Measurements from ENCODE around the gene DYNC1H1.

Gene DYNC1H1

GRCh38 chr14:101962503-101962874 is 1.9 kb upstream of the DYNC1H1 start:
- H3K4me1 ChIP-seq (ENCODE audit: control insufficient read depth in 5 of 5, insufficient read depth in 5 of 5, low read length in 5 of 5) = peaks cover 4 to 36% (median 26%) of the 10 kb centered on the region in 5 donors
- peak overlapping the region in 1 of 5 donors; percentile 16 for H3K9ac ChIP-seq (ENCODE audit: low read length in 5 of 5)
- H3K4me3 ChIP-seq (ENCODE audit: low read depth in 1 of 5, low read length in 5 of 5) = no peak overlapping the region
- H3K9me3 ChIP-seq (ENCODE audit: control insufficient read depth in 5 of 5, low read length in 5 of 5) = no peaks in the 10 kb centered on the region
- H3K36me3 ChIP-seq (ENCODE audit: control insufficient read depth in 5 of 5, insufficient read depth in 5 of 5, low read length in 5 of 5) = no peaks in the 10 kb centered on the region
- H3K27ac ChIP-seq (ENCODE audit: low read depth, low read length) = peak overlapping the region; percentile 7
- H3K27me3 ChIP-seq (ENCODE audit: control insufficient read depth in 5 of 5, insufficient read depth in 4 of 5, low read length in 5 of 5) = no peaks in the 10 kb centered on the region

GRCh38 chr14:101963052-101963451 is 1.3 kb upstream of the DYNC1H1 start:
- no peak overlapping the region for H3K4me3 ChIP-seq (ENCODE audit: low read depth in 1 of 5, low read length in 5 of 5)
- H3K27me3 ChIP-seq (ENCODE audit: control insufficient read depth in 5 of 5, insufficient read depth in 4 of 5, low read length in 5 of 5) = no peaks in the 10 kb centered on the region
- H3K9me3 ChIP-seq (ENCODE audit: control insufficient read depth in 5 of 5, low read length in 5 of 5) = no peaks in the 10 kb centered on the region
- peak overlapping the region; percentile 7 for H3K27ac ChIP-seq (ENCODE audit: low read depth, low read length)
- no peak overlapping the region for H3K9ac ChIP-seq (ENCODE audit: low read length in 5 of 5)
- H3K4me1 ChIP-seq (ENCODE audit: control insufficient read depth in 5 of 5, insufficient read depth in 5 of 5, low read length in 5 of 5) = peaks cover 4 to 39% (median 31%) of the 10 kb centered on the region in 5 donors
- no peaks in the 10 kb centered on the region for H3K36me3 ChIP-seq (ENCODE audit: control insufficient read depth in 5 of 5, insufficient read depth in 5 of 5, low read length in 5 of 5)

- peak overlapping the region; percentile 62 for H3K27ac ChIP-seq (ENCODE audit: low read depth, low read length)
- peaks cover 4 to 39% (median 34%) of the 10 kb centered on the region in 5 donors for H3K4me1 ChIP-seq (ENCODE audit: control insufficient read depth in 5 of 5, insufficient read depth in 5 of 5, low read length in 5 of 5)
- H3K4me3 ChIP-seq (ENCODE audit: low read depth in 1 of 5, low read length in 5 of 5) = peak overlapping the region in 4 of 5 donors; percentile 3 to 49 (median 20)
- H3K9me3 ChIP-seq (ENCODE audit: control insufficient read depth in 5 of 5, low read length in 5 of 5) = no peaks in the 10 kb centered on the region
- peaks cover 0 to 4% (median 0%) of the 10 kb centered on the region in 5 donors for H3K36me3 ChIP-seq (ENCODE audit: control insufficient read depth in 5 of 5, insufficient read depth in 5 of 5, low read length in 5 of 5)
- H3K9ac ChIP-seq (ENCODE audit: low read length in 5 of 5) = peak overlapping the region in 2 of 5 donors; percentile 10 to 60
- H3K27me3 ChIP-seq (ENCODE audit: control insufficient read depth in 5 of 5, insufficient read depth in 4 of 5, low read length in 5 of 5) = no peaks in the 10 kb centered on the region
Measured at GRCh38 chr14:101963656-101964296, 597 bp upstream of the DYNC1H1 start.

- H3K4me1 ChIP-seq (ENCODE audit: control insufficient read depth in 5 of 5, insufficient read depth in 5 of 5, low read length in 5 of 5) = peaks cover 4 to 46% (median 34%) of the 10 kb centered on the region in 5 donors
- H3K4me3 ChIP-seq (ENCODE audit: low read depth in 1 of 5, low read length in 5 of 5) = peak overlapping the region; percentile 76 to 100 (median 100)
- H3K9ac ChIP-seq (ENCODE audit: low read length in 5 of 5) = peak overlapping the region; percentile 73 to 97 (median 92)
- H3K36me3 ChIP-seq (ENCODE audit: control insufficient read depth in 5 of 5, insufficient read depth in 5 of 5, low read length in 5 of 5) = peaks cover 0 to 9% (median 5%) of the 10 kb centered on the region in 5 donors
- no peaks in the 10 kb centered on the region for H3K27me3 ChIP-seq (ENCODE audit: control insufficient read depth in 5 of 5, insufficient read depth in 4 of 5, low read length in 5 of 5)
- H3K9me3 ChIP-seq (ENCODE audit: control insufficient read depth in 5 of 5, low read length in 5 of 5) = no peaks in the 10 kb centered on the region
- H3K27ac ChIP-seq (ENCODE audit: low read depth, low read length) = peak overlapping the region; percentile 93
Measured at GRCh38 chr14:101965181-101965544, 790 bp downstream of the DYNC1H1 start.

GRCh38 chr14:101965770-101966722 is 1.7 kb downstream of the DYNC1H1 start:
- Histone ChIP-seq H3K4me3 (ENCODE audit: low read depth in 1 of 5, low read length in 5 of 5) (peak overlapping the region; percentile 76 to 100 (median 100)), H3K27me3 (ENCODE audit: control insufficient read depth in 5 of 5, insufficient read depth in 4 of 5, low read length in 5 of 5) (no peaks in the 10 kb centered on the region), H3K27ac (ENCODE audit: low read depth, low read length) (peak overlapping the region; percentile 93), H3K36me3 (ENCODE audit: control insufficient read depth in 5 of 5, insufficient read depth in 5 of 5, low read length in 5 of 5) (peaks cover 0 to 9% (median 5%) of the 10 kb centered on the region in 5 donors), H3K4me1 (ENCODE audit: control insufficient read depth in 5 of 5, insufficient read depth in 5 of 5, low read length in 5 of 5) (peaks cover 4 to 51% (median 38%) of the 10 kb centered on the region in 5 donors), H3K9ac (ENCODE audit: low read length in 5 of 5) (peak overlapping the region; percentile 73 to 97 (median 92)), H3K9me3 (ENCODE audit: control insufficient read depth in 5 of 5, low read length in 5 of 5) (no peaks in the 10 kb centered on the region)

GRCh38 chr14:101966742-101967141 is 2.4 kb downstream of the DYNC1H1 start:
- Histone ChIP-seq H3K9me3 (ENCODE audit: control insufficient read depth in 5 of 5, low read length in 5 of 5) (no peaks in the 10 kb centered on the region), H3K27me3 (ENCODE audit: control insufficient read depth in 5 of 5, insufficient read depth in 4 of 5, low read length in 5 of 5) (no peaks in the 10 kb centered on the region), H3K36me3 (ENCODE audit: control insufficient read depth in 5 of 5, insufficient read depth in 5 of 5, low read length in 5 of 5) (peaks cover 0 to 9% (median 5%) of the 10 kb centered on the region in 5 donors), H3K27ac (ENCODE audit: low read depth, low read length) (peak overlapping the region; percentile 93), H3K4me3 (ENCODE audit: low read depth in 1 of 5, low read length in 5 of 5) (no peak overlapping the region), H3K4me1 (ENCODE audit: control insufficient read depth in 5 of 5, insufficient read depth in 5 of 5, low read length in 5 of 5) (peaks cover 4 to 54% (median 43%) of the 10 kb centered on the region in 5 donors), H3K9ac (ENCODE audit: low read length in 5 of 5) (peak overlapping the region in 1 of 5 donors; percentile 91)

- peaks cover 6 to 56% (median 49%) of the 10 kb centered on the region in 5 donors for H3K4me1 ChIP-seq (ENCODE audit: control insufficient read depth in 5 of 5, insufficient read depth in 5 of 5, low read length in 5 of 5)
- no peaks in the 10 kb centered on the region for H3K9me3 ChIP-seq (ENCODE audit: control insufficient read depth in 5 of 5, low read length in 5 of 5)
- no peak overlapping the region for H3K4me3 ChIP-seq (ENCODE audit: low read depth in 1 of 5, low read length in 5 of 5)
- no peak overlapping the region for H3K9ac ChIP-seq (ENCODE audit: low read length in 5 of 5)
- H3K27ac ChIP-seq (ENCODE audit: low read depth, low read length) = peak overlapping the region; percentile 93
- H3K27me3 ChIP-seq (ENCODE audit: control insufficient read depth in 5 of 5, insufficient read depth in 4 of 5, low read length in 5 of 5) = no peaks in the 10 kb centered on the region
- peaks cover 0 to 9% (median 5%) of the 10 kb centered on the region in 5 donors for H3K36me3 ChIP-seq (ENCODE audit: control insufficient read depth in 5 of 5, insufficient read depth in 5 of 5, low read length in 5 of 5)
Measured at GRCh38 chr14:101968186-101968585, 3.8 kb downstream of the DYNC1H1 start.

- H3K9me3 ChIP-seq (ENCODE audit: control insufficient read depth in 5 of 5, low read length in 5 of 5) = no peaks in the 10 kb centered on the region
- H3K9ac ChIP-seq (ENCODE audit: low read length in 5 of 5) = peak overlapping the region in 1 of 5 donors; percentile 52
- peak overlapping the region; percentile 22 for H3K27ac ChIP-seq (ENCODE audit: low read depth, low read length)
- H3K27me3 ChIP-seq (ENCODE audit: control insufficient read depth in 5 of 5, insufficient read depth in 4 of 5, low read length in 5 of 5) = no peaks in the 10 kb centered on the region
- H3K4me1 ChIP-seq (ENCODE audit: control insufficient read depth in 5 of 5, insufficient read depth in 5 of 5, low read length in 5 of 5) = peaks cover 6 to 53% (median 44%) of the 10 kb centered on the region in 5 donors
- no peak overlapping the region for H3K4me3 ChIP-seq (ENCODE audit: low read depth in 1 of 5, low read length in 5 of 5)
- peaks cover 0 to 9% (median 5%) of the 10 kb centered on the region in 5 donors for H3K36me3 ChIP-seq (ENCODE audit: control insufficient read depth in 5 of 5, insufficient read depth in 5 of 5, low read length in 5 of 5)
Measured at GRCh38 chr14:101969481-101969880, 5.1 kb downstream of the DYNC1H1 start.

- Histone ChIP-seq H3K27ac (ENCODE audit: low read depth, low read length) (peak overlapping the region; percentile 85), H3K9ac (ENCODE audit: low read length in 5 of 5) (no peak overlapping the region), H3K9me3 (ENCODE audit: control insufficient read depth in 5 of 5, low read length in 5 of 5) (no peaks in the 10 kb centered on the region), H3K4me1 (ENCODE audit: control insufficient read depth in 5 of 5, insufficient read depth in 5 of 5, low read length in 5 of 5) (peaks cover 2 to 55% (median 42%) of the 10 kb centered on the region in 5 donors), H3K27me3 (ENCODE audit: control insufficient read depth in 5 of 5, insufficient read depth in 4 of 5, low read length in 5 of 5) (no peaks in the 10 kb centered on the region), H3K36me3 (ENCODE audit: control insufficient read depth in 5 of 5, insufficient read depth in 5 of 5, low read length in 5 of 5) (peaks cover 0 to 10% (median 5%) of the 10 kb centered on the region in 5 donors), H3K4me3 (ENCODE audit: low read depth in 1 of 5, low read length in 5 of 5) (no peak overlapping the region)
Measured at GRCh38 chr14:101970830-101971400, 6.5 kb downstream of the DYNC1H1 start.
